DND-41 (cell line): ENCODE measurements around the gene PIEZO1.

Experiments used
- EZH2 ChIP-seq: IDR thresholded peaks from 3 replicates; pipeline ENCODE4 v1.6.1; 2012; ENCODE audit warnings: borderline replicate concordance, low read depth, mild to moderate bottlenecking, moderate library complexity, low read length, inconsistent platforms; ENCODE audit not compliant: severe bottlenecking
- TF ChIP-seq, protein P1 (sequence below): IDR thresholded peaks from 2 replicates; pipeline ENCODE4 v1.5.1; 2012; ENCODE audit warnings: borderline replicate concordance, low read length, moderate library complexity, mild to moderate bottlenecking; ENCODE audit not compliant: poor library complexity, severe bottlenecking; ENCODE audit errors: extremely low read depth

DNA sequence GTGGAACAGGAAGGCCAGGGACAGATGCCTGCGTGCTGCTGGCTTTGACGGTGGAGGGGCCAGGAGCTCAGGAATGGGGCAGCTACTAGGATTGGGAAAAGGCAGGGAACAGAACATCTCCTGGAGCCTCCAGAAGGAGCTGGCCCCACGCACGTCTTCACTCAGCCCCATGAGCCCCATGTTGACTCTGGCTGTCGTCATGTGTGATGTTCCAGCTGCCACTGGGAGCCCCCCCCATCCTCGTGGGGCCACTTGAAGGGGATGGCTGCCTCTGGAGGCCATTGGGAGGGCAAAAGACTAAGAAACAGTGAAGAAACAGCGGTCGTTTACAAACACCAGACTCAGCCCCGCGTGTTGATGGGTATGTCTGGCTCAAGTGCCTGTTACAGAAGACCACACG lies 45.2 kb upstream of the PIEZO1 start:
- TF ChIP-seq EZH2 = no peak
- TF ChIP-seq, protein P1, sequence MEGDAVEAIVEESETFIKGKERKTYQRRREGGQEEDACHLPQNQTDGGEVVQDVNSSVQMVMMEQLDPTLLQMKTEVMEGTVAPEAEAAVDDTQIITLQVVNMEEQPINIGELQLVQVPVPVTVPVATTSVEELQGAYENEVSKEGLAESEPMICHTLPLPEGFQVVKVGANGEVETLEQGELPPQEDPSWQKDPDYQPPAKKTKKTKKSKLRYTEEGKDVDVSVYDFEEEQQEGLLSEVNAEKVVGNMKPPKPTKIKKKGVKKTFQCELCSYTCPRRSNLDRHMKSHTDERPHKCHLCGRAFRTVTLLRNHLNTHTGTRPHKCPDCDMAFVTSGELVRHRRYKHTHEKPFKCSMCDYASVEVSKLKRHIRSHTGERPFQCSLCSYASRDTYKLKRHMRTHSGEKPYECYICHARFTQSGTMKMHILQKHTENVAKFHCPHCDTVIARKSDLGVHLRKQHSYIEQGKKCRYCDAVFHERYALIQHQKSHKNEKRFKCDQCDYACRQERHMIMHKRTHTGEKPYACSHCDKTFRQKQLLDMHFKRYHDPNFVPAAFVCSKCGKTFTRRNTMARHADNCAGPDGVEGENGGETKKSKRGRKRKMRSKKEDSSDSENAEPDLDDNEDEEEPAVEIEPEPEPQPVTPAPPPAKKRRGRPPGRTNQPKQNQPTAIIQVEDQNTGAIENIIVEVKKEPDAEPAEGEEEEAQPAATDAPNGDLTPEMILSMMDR = no peak
